SK-N-SH (cell line): Measurements from ENCODE around the gene TMEM178A. TPM values are rescaled to one million over a fixed set of nuclear protein-coding genes. Genes with fewer than 3 reads are reported as not detected.
"Not testable (repeated sequence)": the region's sequence is repeated elsewhere in the genome, so short reads cannot be mapped to it uniquely, and the experiment has no call there.

ENCODE experiments used
- CTCF ChIA-PET: fragments of 300-600, 350-600 bp; formaldehyde crosslinking; extraction: SDS; loops from one replicate; lab custom pipeline; 2021; lab: Yijun Ruan, JAX
- POLR2A ChIA-PET: fragments of 350-600 bp; sonication (Branson Sonifier 250); formaldehyde crosslinking; extraction: SDS; loops from one replicate; lab custom pipeline; 2020; ENCODE audit warnings: antibody characterized with exemption, inconsistent platforms; lab: Yijun Ruan, JAX
- DNase-seq: peaks from one replicate; pipeline ENCODE4 v3.0.0; 2012
- H2AFZ ChIP-seq: fragments of 200-600 bp; sonication (generic); 2 replicates; pipeline ENCODE4 v1.8.1; 2016; ENCODE audit warnings: antibody characterized with exemption, mild to moderate bottlenecking, low read depth
- H3F3A ChIP-seq: fragments of 200-600 bp; sonication (generic); replicated peaks from 2 replicates; pipeline ENCODE3; 2016; ENCODE audit warnings: antibody characterized with exemption, mild to moderate bottlenecking; ENCODE audit not compliant: insufficient read depth
- H3K27ac ChIP-seq, 2 experiments: fragments of 200-500 bp in 1 of 2; fragments of 200-600 bp in 1 of 2; sonication (Bioruptor generic) in 1 of 2; sonication (generic), shearing (Covaris generic) in 1 of 2; 2 replicates each; pipeline versions ENCODE4 v1.5.1 to v1.6.1; 2014 to 2016; ENCODE audit warnings: low read depth in 2 of 2, inconsistent platforms in 1 of 2, low read length in 1 of 2, mild to moderate bottlenecking in 1 of 2, mixed read lengths in 1 of 2
- H3K27me3 ChIP-seq: fragments of 200-600 bp; sonication (generic), shearing (Covaris generic); 2 replicates; pipeline ENCODE4 v1.6.1; 2016; ENCODE audit warnings: mixed run types; ENCODE audit not compliant: insufficient read depth
- H3K36me3 ChIP-seq, 2 experiments: fragments of 200-500 bp in 1 of 2; fragments of 200-600 bp in 1 of 2; sonication (Bioruptor generic) in 1 of 2; sonication (generic) in 1 of 2; replicated peaks in 1 of 2; 2 replicates each; pipeline versions ENCODE3 to v1.5.1; 2014 to 2016; ENCODE audit warnings: low read length in 1 of 2, mild to moderate bottlenecking in 1 of 2; ENCODE audit not compliant: insufficient read depth in 2 of 2, control insufficient read depth in 1 of 2
- H3K4me1 ChIP-seq, 2 experiments: fragments of 200-500 bp in 1 of 2; fragments of 200-600 bp in 1 of 2; sonication (Bioruptor generic) in 1 of 2; sonication (generic), shearing (Covaris generic) in 1 of 2; 2 replicates each; pipeline versions ENCODE4 v1.5.1 to v1.6.1; 2014 to 2016; ENCODE audit warnings: low read depth in 1 of 2, low read length in 1 of 2, mixed run types in 1 of 2; ENCODE audit not compliant: insufficient read depth in 2 of 2, control insufficient read depth in 1 of 2
- H3K4me2 ChIP-seq: fragments of 200-600 bp; sonication (generic), shearing (Covaris generic); 2 replicates; pipeline ENCODE4 v1.6.1; 2017; ENCODE audit warnings: mixed run types
- H3K4me3 ChIP-seq, 2 experiments: fragments of 200-500 bp in 1 of 2; fragments of 200-600 bp in 1 of 2; sonication (Bioruptor generic) in 1 of 2; sonication (generic), shearing (Covaris generic) in 1 of 2; 2 replicates each; pipeline versions ENCODE4 v1.5.1 to v1.8.1; 2014 to 2016; ENCODE audit warnings: low read depth in 2 of 2, inconsistent platforms in 1 of 2, low read length in 1 of 2, mild to moderate bottlenecking in 1 of 2, mixed read lengths in 1 of 2, moderate library complexity in 1 of 2
- H3K79me2 ChIP-seq: fragments of 200-600 bp; sonication (generic); 2 replicates; pipeline ENCODE4 v1.8.1; 2017; ENCODE audit warnings: mild to moderate bottlenecking; ENCODE audit not compliant: insufficient read depth
- H3K9ac ChIP-seq: fragments of 200-600 bp; sonication (generic); 2 replicates; pipeline ENCODE4 v1.6.1; 2017; ENCODE audit warnings: mixed run types
- H3K9me2 ChIP-seq: fragments of 200-600 bp; sonication (generic); 2 replicates; pipeline ENCODE4 v1.6.1; 2017; ENCODE audit warnings: mixed run types
- H3K9me3 ChIP-seq: fragments of 200-600 bp; sonication (generic); 2 replicates; pipeline ENCODE4 v1.6.1; 2017; ENCODE audit warnings: mixed run types, mild to moderate bottlenecking, moderate library complexity
- H4K20me1 ChIP-seq: fragments of 200-600 bp; sonication (generic); 2 replicates; pipeline ENCODE4 v1.6.1; 2017; ENCODE audit warnings: mild to moderate bottlenecking, mixed run types; ENCODE audit not compliant: insufficient read depth
- ELF1 ChIP-seq: IDR thresholded peaks from 2 replicates; pipeline ENCODE4 v1.4.0; 2012
- EZH2phosphoT487 ChIP-seq: fragments of 200-600 bp; sonication (generic); IDR thresholded peaks from 2 replicates; pipeline ENCODE4 v1.6.1; 2017; ENCODE audit warnings: low read depth, mixed run types, mild to moderate bottlenecking, antibody characterized with exemption, moderate library complexity, borderline replicate concordance
- FOSL2 ChIP-seq: IDR thresholded peaks from 2 replicates; pipeline ENCODE4 v1.4.0; 2012; ENCODE audit warnings: low read depth, mild to moderate bottlenecking, moderate library complexity, borderline replicate concordance
- FOXM1 ChIP-seq: IDR thresholded peaks from 2 replicates; pipeline ENCODE4 v1.4.0; 2012; ENCODE audit warnings: low read depth, mild to moderate bottlenecking
- GABPA ChIP-seq: IDR thresholded peaks from 2 replicates; pipeline ENCODE4 v1.4.0; 2012; ENCODE audit warnings: low read depth, mild to moderate bottlenecking
- NFIC ChIP-seq: IDR thresholded peaks from 2 replicates; pipeline ENCODE4 v1.4.0; 2012; ENCODE audit warnings: borderline replicate concordance
- RAD21 ChIP-seq: IDR thresholded peaks from 2 replicates; pipeline ENCODE4 v1.6.1; 2012; ENCODE audit warnings: mild to moderate bottlenecking, low read length
- SIN3A ChIP-seq: IDR thresholded peaks from 2 replicates; pipeline ENCODE4 v1.6.1; 2012; ENCODE audit warnings: low read depth, mild to moderate bottlenecking, low read length, moderate library complexity, borderline replicate concordance
- SMC3 ChIP-seq: IDR thresholded peaks from 2 replicates; pipeline ENCODE4 v1.6.1; 2012; ENCODE audit warnings: low read depth, low read length, improper control_type of control experiment
- TCF12 ChIP-seq: IDR thresholded peaks from 2 replicates; pipeline ENCODE4 v1.4.0; 2012
- TEAD4 ChIP-seq: IDR thresholded peaks from 2 replicates; pipeline ENCODE4 v1.4.0; 2012; ENCODE audit warnings: mild to moderate bottlenecking, borderline replicate concordance; ENCODE audit not compliant: insufficient read depth
- WGBS: methylation state at CpG from one replicate; pipeline ENCODE4 v1.1.6; 2017; ENCODE audit warnings: low lambda C conversion rate; 5-methylcytosine and 5-hydroxymethylcytosine counted together
- polyA plus RNA-seq, 3 experiments: library from polyadenylated mRNA; depleted of rRNA; stranded (reverse); fragments of >200 nt; gene quantifications; 2 replicates each; pipeline ENCODE4 v1.2.3, GENCODE V29; 2012
- TF ChIP-seq, protein P1 (sequence below): IDR thresholded peaks from 2 replicates; pipeline ENCODE4; 2012
- TF ChIP-seq, protein P2 (sequence below): IDR thresholded peaks from 2 replicates; pipeline ENCODE4 v1.4.0; 2012; ENCODE audit warnings: low read depth

Gene TMEM178A
- polyA plus RNA-seq, 1 of the 3 experiments (the other 2 are of a cell fraction): 0.84 TPM

DNA sequence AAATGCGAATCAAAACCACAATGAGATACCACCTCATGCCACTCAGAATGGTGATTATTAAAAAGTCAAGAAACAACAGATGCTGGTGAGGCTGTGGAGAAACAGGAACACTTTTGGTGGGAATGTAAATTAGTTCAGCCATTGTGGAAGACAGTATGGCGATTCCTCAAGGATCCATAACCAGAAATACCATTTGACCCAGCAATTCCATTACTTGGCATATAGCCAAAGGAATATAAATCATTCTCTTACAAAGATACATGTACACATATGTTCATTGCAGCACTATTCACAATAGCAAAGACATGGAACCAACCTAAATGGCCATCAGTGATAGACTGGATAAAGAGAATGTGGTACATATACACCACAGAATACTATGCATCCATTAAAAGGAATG lies 9.5 kb upstream of the TMEM178A start:
- H3K27ac ChIP-seq, H3K36me3 ChIP-seq, H3K9me3 ChIP-seq, H3K9me2 ChIP-seq, H2AFZ ChIP-seq, H3K4me1 ChIP-seq, H3K27me3 ChIP-seq, H3K4me3 ChIP-seq, H4K20me1 ChIP-seq, H3K4me2 ChIP-seq, H3F3A ChIP-seq, POLR2A ChIA-PET, H3K79me2 ChIP-seq, DNase-seq, H3K9ac ChIP-seq, CTCF ChIA-PET: not testable (repeated sequence)
- 75% methylated on average over 2 of the region's 2 CpGs for WGBS

DNA sequence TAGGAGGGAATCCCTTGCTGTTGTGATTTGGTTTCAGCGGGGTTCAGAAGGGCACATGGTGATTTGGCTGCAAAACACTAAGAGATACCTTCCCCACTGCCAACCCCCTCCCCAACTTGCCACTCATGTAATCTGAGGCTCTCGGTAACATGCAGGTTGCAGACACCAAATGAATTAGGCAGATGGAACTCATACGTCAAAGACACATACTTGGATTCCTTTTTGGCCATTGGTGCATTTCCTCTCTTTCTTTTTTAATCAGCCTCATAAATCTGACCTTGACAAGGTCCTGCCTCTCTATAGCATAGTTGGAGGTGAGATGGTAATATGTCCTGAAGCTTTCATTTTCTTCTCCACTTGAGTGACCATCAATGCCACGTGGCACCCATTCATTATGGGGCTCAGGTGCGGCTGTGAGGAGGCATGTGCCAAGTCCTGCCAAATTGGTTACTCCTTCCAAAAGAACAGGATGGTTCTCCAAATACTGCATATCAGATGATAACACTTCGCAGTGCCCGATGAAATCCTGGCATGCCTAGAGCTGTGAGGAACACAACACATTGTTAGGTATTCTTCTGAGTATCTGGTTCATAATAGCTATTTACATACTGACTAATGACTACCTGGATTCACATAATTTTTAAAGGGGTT lies 8.3 kb upstream of the TMEM178A start:
- Histone ChIP-seq H3K4me1 (no peaks in the 10 kb centered on the region), H3K9me2 (no peaks in the 10 kb centered on the region), H4K20me1 (no peaks in the 10 kb centered on the region), H3K9ac (no peak overlapping the region), H3K9me3 (no peaks in the 10 kb centered on the region), H3K36me3 (no peaks in the 10 kb centered on the region), H3K4me3 (no peak overlapping the region), H3K27me3 (no peaks in the 10 kb centered on the region), H3K79me2 (no peaks in the 10 kb centered on the region), H3K4me2 (no peak overlapping the region), H2AFZ (no peak overlapping the region), H3K27ac (no peak overlapping the region), H3F3A (no peaks in the 10 kb centered on the region)
- 77% methylated on average over 7 of the region's 7 CpGs for WGBS
- POLR2A ChIA-PET: no interaction called here
- TF ChIP-seq RAD21: no peak
- TF ChIP-seq EZH2phosphoT487: no peak
- TF ChIP-seq TEAD4: no peak
- TF ChIP-seq FOXM1: no peak
- no peak for TF ChIP-seq FOSL2
- TF ChIP-seq SMC3: no peak
- no peak for TF ChIP-seq GABPA
- TF ChIP-seq, protein P1, sequence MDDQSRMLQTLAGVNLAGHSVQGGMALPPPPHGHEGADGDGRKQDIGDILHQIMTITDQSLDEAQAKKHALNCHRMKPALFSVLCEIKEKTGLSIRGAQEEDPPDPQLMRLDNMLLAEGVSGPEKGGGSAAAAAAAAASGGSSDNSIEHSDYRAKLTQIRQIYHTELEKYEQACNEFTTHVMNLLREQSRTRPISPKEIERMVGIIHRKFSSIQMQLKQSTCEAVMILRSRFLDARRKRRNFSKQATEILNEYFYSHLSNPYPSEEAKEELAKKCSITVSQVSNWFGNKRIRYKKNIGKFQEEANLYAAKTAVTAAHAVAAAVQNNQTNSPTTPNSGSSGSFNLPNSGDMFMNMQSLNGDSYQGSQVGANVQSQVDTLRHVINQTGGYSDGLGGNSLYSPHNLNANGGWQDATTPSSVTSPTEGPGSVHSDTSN: no peak
- TF ChIP-seq, protein P2, sequence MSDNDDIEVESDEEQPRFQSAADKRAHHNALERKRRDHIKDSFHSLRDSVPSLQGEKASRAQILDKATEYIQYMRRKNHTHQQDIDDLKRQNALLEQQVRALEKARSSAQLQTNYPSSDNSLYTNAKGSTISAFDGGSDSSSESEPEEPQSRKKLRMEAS: no peak
- DNase-seq: no peak
- CTCF ChIA-PET: no interaction called here

DNA sequence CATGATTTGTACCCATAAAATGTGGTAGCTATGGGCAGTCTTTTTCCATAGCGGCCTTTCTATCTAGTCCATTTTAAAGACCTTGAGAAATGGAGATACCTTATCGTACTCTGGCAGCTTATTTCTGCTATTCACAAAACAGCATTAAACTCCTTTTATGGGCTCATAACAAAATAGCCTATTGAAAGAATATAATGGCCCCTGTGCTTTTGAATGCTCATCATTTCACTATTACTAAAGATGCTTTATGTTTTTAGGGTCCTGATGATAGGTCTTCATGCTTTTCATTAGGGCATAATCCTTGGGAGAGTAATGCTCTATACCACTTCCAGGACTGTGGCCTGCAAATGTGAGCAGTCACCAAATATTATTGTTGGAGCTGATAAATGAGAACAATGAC lies 7.3 kb upstream of the TMEM178A start:
- Histone ChIP-seq H3K79me2 (no peaks in the 10 kb centered on the region), H3K4me2 (no peak overlapping the region), H3K27ac (no peak overlapping the region), H3K4me1 (no peaks in the 10 kb centered on the region), H2AFZ (no peak overlapping the region), H3K9ac (no peak overlapping the region), H3K4me3 (no peak overlapping the region), H3K9me3 (no peaks in the 10 kb centered on the region), H3K36me3 (no peaks in the 10 kb centered on the region), H3K27me3 (no peaks in the 10 kb centered on the region), H4K20me1 (no peaks in the 10 kb centered on the region), H3F3A (no peaks in the 10 kb centered on the region), H3K9me2 (no peaks in the 10 kb centered on the region)
- ChIA-PET CTCF (interaction anchor here (0.6 to 0.8 kb wide), 2 partner anchors 38 to 205 kb away, joined by 3 read pairs; no protein-coding TSS in a partner anchor), POLR2A (interaction anchor here (1.0 kb wide), 1 partner anchor 14 kb away, joined by 4 read pairs; no protein-coding TSS in a partner anchor)
- no peak for DNase-seq
- TF ChIP-seq ELF1 (no peak), SIN3A (no peak), TCF12 (no peak), RAD21 (no peak), NFIC (no peak)
- 70% methylated on average over 2 of the region's 2 CpGs for WGBS
